ENCODE results near the gene TGM3. TPM values are rescaled to one million over a fixed set of nuclear protein-coding genes. Genes with fewer than 3 reads are reported as not detected.

TGM3 gene, protein sequence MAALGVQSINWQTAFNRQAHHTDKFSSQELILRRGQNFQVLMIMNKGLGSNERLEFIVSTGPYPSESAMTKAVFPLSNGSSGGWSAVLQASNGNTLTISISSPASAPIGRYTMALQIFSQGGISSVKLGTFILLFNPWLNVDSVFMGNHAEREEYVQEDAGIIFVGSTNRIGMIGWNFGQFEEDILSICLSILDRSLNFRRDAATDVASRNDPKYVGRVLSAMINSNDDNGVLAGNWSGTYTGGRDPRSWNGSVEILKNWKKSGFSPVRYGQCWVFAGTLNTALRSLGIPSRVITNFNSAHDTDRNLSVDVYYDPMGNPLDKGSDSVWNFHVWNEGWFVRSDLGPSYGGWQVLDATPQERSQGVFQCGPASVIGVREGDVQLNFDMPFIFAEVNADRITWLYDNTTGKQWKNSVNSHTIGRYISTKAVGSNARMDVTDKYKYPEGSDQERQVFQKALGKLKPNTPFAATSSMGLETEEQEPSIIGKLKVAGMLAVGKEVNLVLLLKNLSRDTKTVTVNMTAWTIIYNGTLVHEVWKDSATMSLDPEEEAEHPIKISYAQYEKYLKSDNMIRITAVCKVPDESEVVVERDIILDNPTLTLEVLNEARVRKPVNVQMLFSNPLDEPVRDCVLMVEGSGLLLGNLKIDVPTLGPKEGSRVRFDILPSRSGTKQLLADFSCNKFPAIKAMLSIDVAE
- not detected for total RNA-seq
- long read RNA-seq: 0 reads

DNA sequence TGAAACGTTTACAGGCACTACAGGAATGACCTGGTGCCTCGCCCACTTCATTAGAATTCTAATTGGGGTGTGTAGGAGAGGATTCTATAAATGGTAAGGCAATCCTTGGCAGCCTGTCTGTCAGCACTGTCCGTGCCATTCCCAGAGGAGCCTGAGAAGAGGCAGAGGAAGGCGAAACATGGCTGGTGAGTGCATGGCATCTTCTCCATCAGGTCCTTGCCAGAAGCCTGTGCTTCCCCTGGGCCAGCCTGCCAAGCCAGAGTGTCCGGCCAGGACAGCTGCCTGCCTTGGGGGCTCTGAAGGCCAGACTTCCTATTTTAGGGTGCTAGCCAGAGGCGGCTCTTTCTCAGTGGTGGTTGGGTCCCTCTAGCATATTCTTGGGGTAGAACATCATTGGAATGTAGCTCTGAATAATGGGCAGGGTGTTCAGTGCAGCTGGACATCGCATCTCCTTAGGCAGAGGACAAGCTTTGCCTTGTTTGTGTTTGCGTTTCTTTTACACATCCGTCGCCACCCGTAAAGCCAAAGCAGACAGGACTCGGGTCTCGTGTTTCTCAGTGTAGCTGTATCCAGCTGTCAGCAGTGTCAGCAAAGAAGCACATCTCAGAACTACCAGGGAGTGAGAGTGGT, at the start of gene TGM3:
Gene TGM3, plus strand, starts transcription at position 116 of the 630 bp plus-strand sequence. Its CDS starts 63 bp downstream, at position 179.
- H3K4me1 ChIP-seq: no peaks in the 10 kb centered on the region

DNA sequence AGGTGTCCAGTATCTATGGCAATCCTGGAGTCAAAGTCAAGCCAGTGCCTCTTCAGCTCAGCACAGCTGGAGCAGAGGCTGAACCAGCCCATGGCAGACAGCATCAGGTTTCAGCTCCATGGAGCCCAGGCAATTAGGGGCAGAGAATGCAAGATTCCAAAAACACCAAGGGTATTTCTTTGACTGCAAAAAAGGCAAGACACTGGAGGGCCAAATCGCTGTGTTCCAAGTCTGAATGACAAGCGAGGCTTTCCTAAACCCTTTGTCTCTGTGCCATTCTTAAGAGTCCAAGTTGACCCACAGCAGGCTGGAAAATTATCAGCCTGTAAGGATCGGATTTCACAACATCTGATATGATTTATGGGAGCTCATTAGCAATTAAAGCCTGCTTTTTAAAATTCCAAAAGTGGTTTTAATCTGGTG, 49.7 kb upstream of the TGM3 start:
- Histone ChIP-seq H3K4me3 (no peak overlapping the region), H3K9me3 (replicated peaks) (no peaks in the 10 kb centered on the region), H3K4me1 (no peaks in the 10 kb centered on the region), H3K36me3 (no peaks in the 10 kb centered on the region), H3K27ac (replicated peaks) (no peak overlapping the region), H3K27me3 (ENCODE audit: low read depth) (peaks cover 90% of the 10 kb centered on the region)
- TF ChIP-seq, protein P1, sequence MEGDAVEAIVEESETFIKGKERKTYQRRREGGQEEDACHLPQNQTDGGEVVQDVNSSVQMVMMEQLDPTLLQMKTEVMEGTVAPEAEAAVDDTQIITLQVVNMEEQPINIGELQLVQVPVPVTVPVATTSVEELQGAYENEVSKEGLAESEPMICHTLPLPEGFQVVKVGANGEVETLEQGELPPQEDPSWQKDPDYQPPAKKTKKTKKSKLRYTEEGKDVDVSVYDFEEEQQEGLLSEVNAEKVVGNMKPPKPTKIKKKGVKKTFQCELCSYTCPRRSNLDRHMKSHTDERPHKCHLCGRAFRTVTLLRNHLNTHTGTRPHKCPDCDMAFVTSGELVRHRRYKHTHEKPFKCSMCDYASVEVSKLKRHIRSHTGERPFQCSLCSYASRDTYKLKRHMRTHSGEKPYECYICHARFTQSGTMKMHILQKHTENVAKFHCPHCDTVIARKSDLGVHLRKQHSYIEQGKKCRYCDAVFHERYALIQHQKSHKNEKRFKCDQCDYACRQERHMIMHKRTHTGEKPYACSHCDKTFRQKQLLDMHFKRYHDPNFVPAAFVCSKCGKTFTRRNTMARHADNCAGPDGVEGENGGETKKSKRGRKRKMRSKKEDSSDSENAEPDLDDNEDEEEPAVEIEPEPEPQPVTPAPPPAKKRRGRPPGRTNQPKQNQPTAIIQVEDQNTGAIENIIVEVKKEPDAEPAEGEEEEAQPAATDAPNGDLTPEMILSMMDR (IDR thresholded peaks at IDR 0.05; ENCODE audit: borderline replicate concordance): no peak
- DNase-seq: no peak
- intact Hi-C loops (cut with micrococcal nuclease): no loop called here

More for the DNA sequence above, at the start of gene TGM3:
- Histone ChIP-seq H3K27ac (replicated peaks) (no peak within 1 kb of the TSS), H3K9me3 (replicated peaks) (no peaks in the 10 kb centered on the region), H3K27me3 (ENCODE audit: low read depth) (peaks cover 51% of the 10 kb centered on the region), H3K4me3 (no peak within 1 kb of the TSS), H3K36me3 (no peaks in the 10 kb centered on the region)
- no peak for DNase-seq
- intact Hi-C loops (cut with micrococcal nuclease): no loop called here
- TF ChIP-seq, protein P1 (IDR thresholded peaks at IDR 0.05; ENCODE audit: borderline replicate concordance): no peak

DNA sequence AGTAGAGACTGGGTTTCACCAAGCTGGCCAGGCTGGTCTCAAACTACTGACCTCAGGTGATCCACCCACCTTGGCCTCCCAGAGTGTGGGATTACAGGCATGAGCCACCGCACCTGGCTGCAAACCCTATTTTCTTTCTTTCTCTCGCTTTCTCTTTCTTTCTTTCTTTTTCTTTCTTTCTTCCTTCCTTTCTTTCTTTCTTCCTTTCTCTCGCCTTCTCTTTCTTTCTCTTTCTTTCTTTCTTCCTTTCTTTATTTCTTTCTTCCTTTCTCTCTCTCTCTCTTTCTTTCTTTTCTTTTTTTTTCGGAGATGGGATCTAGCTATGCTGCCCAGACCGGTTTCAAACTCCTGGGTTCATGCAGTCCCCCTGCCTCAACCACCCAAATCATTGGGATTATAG, 47.0 kb upstream of the TGM3 start:
- Histone ChIP-seq H3K4me3 (no peak overlapping the region), H3K27ac (replicated peaks) (no peak overlapping the region), H3K27me3 (ENCODE audit: low read depth) (peaks cover 83% of the 10 kb centered on the region), H3K36me3 (no peaks in the 10 kb centered on the region), H3K9me3 (replicated peaks) (no peaks in the 10 kb centered on the region), H3K4me1 (no peaks in the 10 kb centered on the region)
- no peak for DNase-seq
- TF ChIP-seq, protein P1 (IDR thresholded peaks at IDR 0.05; ENCODE audit: borderline replicate concordance): no peak
- intact Hi-C loops (cut with micrococcal nuclease): no loop called here

DNA sequence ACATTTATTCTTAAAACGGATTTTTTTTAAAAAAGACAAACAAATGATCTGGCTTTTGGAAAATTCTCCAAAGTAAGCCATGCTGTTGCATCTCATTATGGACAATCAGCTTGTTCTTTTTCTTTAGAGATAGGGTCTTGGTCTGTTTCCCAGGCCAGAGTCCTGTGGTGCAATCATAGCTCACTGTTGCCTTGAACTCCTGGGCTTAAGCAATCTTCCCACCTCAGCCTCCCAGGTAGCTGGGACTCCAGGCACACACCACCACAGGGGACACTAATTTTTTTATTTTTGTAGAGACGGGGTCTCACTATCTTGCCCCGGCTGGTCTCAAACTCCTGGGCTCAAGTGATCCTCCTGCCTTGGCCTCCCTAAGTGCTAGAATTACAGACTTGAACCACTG, 45.9 kb upstream of the TGM3 start:
- H3K9me3 ChIP-seq (replicated peaks): no peaks in the 10 kb centered on the region
- TF ChIP-seq, protein P1 (IDR thresholded peaks at IDR 0.05; ENCODE audit: borderline replicate concordance): no peak
- no peak overlapping the region for H3K27ac ChIP-seq (replicated peaks)
- H3K27me3 ChIP-seq (ENCODE audit: low read depth): peaks cover 74% of the 10 kb centered on the region
- no peak for DNase-seq
- no peaks in the 10 kb centered on the region for H3K4me1 ChIP-seq
- intact Hi-C loops (cut with micrococcal nuclease): no loop called here
- no peak overlapping the region for H3K4me3 ChIP-seq
- H3K36me3 ChIP-seq: no peaks in the 10 kb centered on the region

DNA sequence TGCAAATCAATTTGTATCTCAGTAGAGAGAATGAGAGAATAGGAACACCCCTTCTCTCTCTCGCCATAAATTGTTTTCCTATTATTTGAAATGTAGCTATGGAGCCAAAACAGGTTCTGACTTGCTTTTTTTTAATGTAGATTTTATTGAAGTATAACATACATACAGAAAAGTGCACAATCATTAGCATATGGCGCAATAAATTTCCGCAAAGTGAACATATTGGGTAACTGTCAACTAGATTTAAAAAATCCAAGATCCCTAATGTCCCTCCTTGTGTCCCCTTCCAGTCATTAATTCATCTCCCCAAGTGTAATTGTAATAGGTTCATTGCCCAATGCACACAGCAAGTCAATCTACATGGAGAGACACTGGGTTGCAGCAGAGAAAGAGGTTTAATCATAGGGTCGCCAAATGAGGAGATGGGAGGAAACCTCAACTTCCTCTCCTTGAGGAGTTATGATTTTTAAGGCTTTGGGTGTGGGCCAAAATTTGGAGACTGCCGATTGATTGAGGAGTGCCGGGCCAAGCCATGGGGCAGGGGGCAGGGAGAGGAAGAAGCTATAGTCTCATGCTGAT, 43.3 kb upstream of the TGM3 start:
- H3K36me3 ChIP-seq: no peaks in the 10 kb centered on the region
- TF ChIP-seq, protein P1 (IDR thresholded peaks at IDR 0.05; ENCODE audit: borderline replicate concordance): no peak
- DNase-seq: no peak
- intact Hi-C loops (cut with micrococcal nuclease): no loop called here
- no peak overlapping the region for H3K4me3 ChIP-seq
- no peaks in the 10 kb centered on the region for H3K4me1 ChIP-seq
- H3K9me3 ChIP-seq (replicated peaks): no peaks in the 10 kb centered on the region
- no peak overlapping the region for H3K27ac ChIP-seq (replicated peaks)
- peaks cover 61% of the 10 kb centered on the region for H3K27me3 ChIP-seq (ENCODE audit: low read depth)

Measured in left ventricle myocardium inferior (tissue), 1 donor.